IMR-90 (cell line): ENCODE data around the gene SHROOM1.

ENCODE experiments used
- CTCF ChIP-seq: conservative IDR thresholded peaks from 2 replicates; pipeline ENCODE4 v1.5.1; 2012; ENCODE audit warnings: mild to moderate bottlenecking, low read depth, low read length, improper control_type of control experiment
- FOS ChIP-seq: fragments of 150-350 bp; IDR thresholded peaks from 2 replicates; pipeline ENCODE4 v1.6.1; 2016; ENCODE audit warnings: low read depth, low read length
- POLR2A ChIP-seq: IDR thresholded peaks from 2 replicates; pipeline ENCODE4 v1.6.1; 2012; ENCODE audit warnings: mild to moderate bottlenecking, low read depth, low read length

GRCh38 chr5:132856011-132856410, 25.6 kb upstream of the SHROOM1 start:
- TF ChIP-seq CTCF (no peak), POLR2A (no peak), FOS (no peak)
